Bronchial epithelial cell (primary cell): Measurements from ENCODE around the gene HSD17B14. TPM values are rescaled to one million over a fixed set of nuclear protein-coding genes. Genes with fewer than 3 reads are reported as not detected.

Experiments
- DNase-seq: peaks from one replicate; pipeline ENCODE4 v3.0.0-alpha.2; 2010; ENCODE audit warnings: low read depth
- FAIRE-seq: peaks from 2 replicates; lab custom pipeline; 2011; peaks lifted over from hg19 to GRCh38; lab: Jason Lieb, UNC
- H3K27me3 ChIP-seq: 2 replicates; pipeline ENCODE4 v1.5.1; 2011; ENCODE audit warnings: low read length; ENCODE audit not compliant: control insufficient read depth, insufficient read depth
- H3K36me3 ChIP-seq: 2 replicates; pipeline ENCODE4 v1.5.1; 2011; ENCODE audit warnings: low read length; ENCODE audit not compliant: control insufficient read depth, insufficient read depth
- H3K4me3 ChIP-seq: 2 replicates; pipeline ENCODE4 v1.5.1; 2011; ENCODE audit warnings: mild to moderate bottlenecking, low read depth, low read length, control low read depth
- CTCF ChIP-seq: IDR thresholded peaks from 2 replicates; pipeline ENCODE4 v1.5.1; 2011; ENCODE audit warnings: mild to moderate bottlenecking, moderate library complexity, low read length, control low read depth, inconsistent platforms; ENCODE audit not compliant: insufficient read depth, severe bottlenecking
- total RNA-seq: library from RNA; depleted of rRNA; stranded (reverse); fragments of >200 nt; gene quantifications from 2 replicates; pipeline ENCODE4 v1.2.1, GENCODE V29; 2014

HSD17B14 gene
- total RNA-seq, 1 donor from 2014 or later: 1.3 TPM

- DNase-seq (no peak), FAIRE-seq (no peak)
- H3K36me3 ChIP-seq: no peaks in the 10 kb centered on the region
- no peak overlapping the region for H3K4me3 ChIP-seq
- TF ChIP-seq CTCF: no peak
- no peaks in the 10 kb centered on the region for H3K27me3 ChIP-seq
These were observed 23.7 kb upstream of the HSD17B14 start for GRCh38 chr19:48859711-48860572.

- no peaks in the 10 kb centered on the region for H3K27me3 ChIP-seq
- TF ChIP-seq CTCF: no peak
- no peak overlapping the region for H3K4me3 ChIP-seq
- FAIRE-seq (no peak), DNase-seq (no peak)
- H3K36me3 ChIP-seq: no peaks in the 10 kb centered on the region
These were observed 22.9 kb upstream of the HSD17B14 start for GRCh38 chr19:48858984-48859710.

GRCh38 chr19:48856921-48857320 lies 20.6 kb upstream of the HSD17B14 start:
- DNase-seq (no peak), FAIRE-seq (no peak)
- no peak for TF ChIP-seq CTCF
- Histone ChIP-seq H3K27me3 (no peaks in the 10 kb centered on the region), H3K36me3 (no peaks in the 10 kb centered on the region), H3K4me3 (no peak overlapping the region)

GRCh38 chr19:48854103-48854502 lies 17.8 kb upstream of the HSD17B14 start:
- no peak for TF ChIP-seq CTCF
- Histone ChIP-seq H3K27me3 (no peaks in the 10 kb centered on the region), H3K36me3 (no peaks in the 10 kb centered on the region), H3K4me3 (no peak overlapping the region)
- DNase-seq (no peak), FAIRE-seq (no peak)

GRCh38 chr19:48853483-48853882 lies 17.2 kb upstream of the HSD17B14 start:
- no peak for FAIRE-seq

More at GRCh38 chr19:48853483-48853882, 17.2 kb upstream of the HSD17B14 start:
- Histone ChIP-seq H3K36me3 (no peaks in the 10 kb centered on the region), H3K27me3 (no peaks in the 10 kb centered on the region), H3K4me3 (no peak overlapping the region)
- no peak for TF ChIP-seq CTCF
- DNase-seq: no peak
